DOHH2 (cell line): Measurements from ENCODE around the gene ADAD2.

Source experiments
- H3F3A ChIP-seq: fragments of 200-600 bp; sonication (generic), shearing (Covaris generic); 2 replicates; pipeline ENCODE4 v1.6.0; 2016; ENCODE audit warnings: antibody characterized with exemption, mild to moderate bottlenecking; ENCODE audit not compliant: control insufficient read depth, insufficient read depth
- H3K27ac ChIP-seq: fragments of 200-600 bp; sonication (generic); 2 replicates; pipeline ENCODE4 v1.5.1; 2014; ENCODE audit warnings: low read depth, mild to moderate bottlenecking, low read length, moderate library complexity
- H3K27me3 ChIP-seq: fragments of 200-600 bp; sonication (generic); 2 replicates; pipeline ENCODE4 v1.6.1; 2014; ENCODE audit warnings: mild to moderate bottlenecking, low read length, mixed read lengths; ENCODE audit not compliant: control insufficient read depth
- H3K36me3 ChIP-seq: fragments of 200-600 bp; sonication (generic); 2 replicates; pipeline ENCODE4 v1.6.1; 2014; ENCODE audit warnings: mild to moderate bottlenecking, low read length, moderate library complexity, mixed read lengths; ENCODE audit not compliant: control insufficient read depth
- H3K4me1 ChIP-seq: fragments of 200-600 bp; sonication (generic); 2 replicates; pipeline ENCODE4 v1.6.1; 2014; ENCODE audit warnings: mild to moderate bottlenecking, low read length, mixed read lengths; ENCODE audit not compliant: control insufficient read depth
- H3K4me2 ChIP-seq: fragments of 200-600 bp; sonication (generic); 2 replicates; pipeline ENCODE4 v1.6.0; 2014; ENCODE audit warnings: mild to moderate bottlenecking, low read length, moderate library complexity
- H3K4me3 ChIP-seq: fragments of 200-600 bp; sonication (generic); 2 replicates; pipeline ENCODE4 v1.5.1; 2014; ENCODE audit warnings: mild to moderate bottlenecking, low read length, mixed read lengths
- H3K79me2 ChIP-seq: fragments of 200-600 bp; sonication (generic); 2 replicates; pipeline ENCODE4 v1.6.1; 2014; ENCODE audit warnings: mild to moderate bottlenecking, low read length, mixed read lengths; ENCODE audit not compliant: control insufficient read depth
- H3K9me2 ChIP-seq: fragments of 200-600 bp; sonication (generic); replicated peaks from 2 replicates; pipeline ENCODE4 v1.6.1; 2014; ENCODE audit warnings: mild to moderate bottlenecking, low read length, mixed read lengths; ENCODE audit not compliant: control insufficient read depth
- H3K9me3 ChIP-seq: fragments of 200-600 bp; sonication (generic); 2 replicates; pipeline ENCODE4 v1.6.1; 2014; ENCODE audit warnings: antibody characterized with exemption, low read length, mixed read lengths; ENCODE audit not compliant: control insufficient read depth, insufficient read depth
- H4K20me1 ChIP-seq: fragments of 200-600 bp; sonication (generic); 2 replicates; pipeline ENCODE4 v1.6.0; 2014; ENCODE audit warnings: low read depth, mild to moderate bottlenecking, antibody characterized with exemption, low read length, moderate library complexity; ENCODE audit not compliant: control insufficient read depth, insufficient read depth
- CTCF ChIP-seq: fragments of 200-600 bp; sonication (generic); IDR thresholded peaks from one replicate; pipeline ENCODE4 v1.5.1; 2014; ENCODE audit warnings: antibody characterized with exemption, mild to moderate bottlenecking, low read depth, low read length; ENCODE audit not compliant: poor library complexity, severe bottlenecking
- EZH2phosphoT487 ChIP-seq: fragments of 200-600 bp; sonication (generic); IDR thresholded peaks from 2 replicates; pipeline ENCODE4 v1.6.1; 2017; ENCODE audit warnings: borderline replicate concordance, mild to moderate bottlenecking, antibody characterized with exemption, low read length, moderate library complexity, mixed read lengths

Gene ADAD2

GRCh38 chr16:84165746-84166145 lies 25.2 kb upstream of the ADAD2 start:
- no peak overlapping the region for H3K4me2 ChIP-seq
- no peaks in the 10 kb centered on the region for H4K20me1 ChIP-seq
- H3K9me2 ChIP-seq: no peaks in the 10 kb centered on the region
- no peaks in the 10 kb centered on the region for H3K79me2 ChIP-seq
- TF ChIP-seq EZH2phosphoT487 (no peak), CTCF (no peak)
- H3F3A ChIP-seq: no peaks in the 10 kb centered on the region
- no peaks in the 10 kb centered on the region for H3K36me3 ChIP-seq
- H3K27ac ChIP-seq: no peak overlapping the region
- H3K4me3 ChIP-seq: no peak overlapping the region
- peaks cover 9% of the 10 kb centered on the region for H3K27me3 ChIP-seq
- H3K9me3 ChIP-seq: no peaks in the 10 kb centered on the region
- 0 out of 2 replicates have a peak, but pooled peaks cover 2% of the 10 kb centered on the region for H3K4me1 ChIP-seq

GRCh38 chr16:84166796-84167695 lies 23.9 kb upstream of the ADAD2 start:
- peaks cover under 1% of the 10 kb centered on the region; the same call in 1 of the 2 replicates for H3K27me3 ChIP-seq
- H3K4me3 ChIP-seq: no peak overlapping the region
- H4K20me1 ChIP-seq: no peaks in the 10 kb centered on the region
- no peaks in the 10 kb centered on the region for H3F3A ChIP-seq
- TF ChIP-seq CTCF: no peak
- TF ChIP-seq EZH2phosphoT487: no peak
- no peaks in the 10 kb centered on the region for H3K79me2 ChIP-seq
- H3K36me3 ChIP-seq: no peaks in the 10 kb centered on the region
- no peak overlapping the region for H3K4me2 ChIP-seq
- 0 out of 2 replicates have a peak, but pooled peaks cover 2% of the 10 kb centered on the region for H3K4me1 ChIP-seq
- no peaks in the 10 kb centered on the region for H3K9me2 ChIP-seq
- no peak overlapping the region for H3K27ac ChIP-seq
- H3K9me3 ChIP-seq: no peaks in the 10 kb centered on the region

GRCh38 chr16:84169765-84170310 lies 21.1 kb upstream of the ADAD2 start:
- no peaks in the 10 kb centered on the region for H3F3A ChIP-seq
- H3K9me2 ChIP-seq: no peaks in the 10 kb centered on the region
- no peaks in the 10 kb centered on the region for H3K9me3 ChIP-seq
- no peaks in the 10 kb centered on the region for H3K36me3 ChIP-seq
- H3K4me1 ChIP-seq: 0 out of 2 replicates have a peak, but pooled peaks cover 2% of the 10 kb centered on the region
- H4K20me1 ChIP-seq: no peaks in the 10 kb centered on the region
- no peaks in the 10 kb centered on the region for H3K27me3 ChIP-seq
- TF ChIP-seq CTCF (no peak), EZH2phosphoT487 (no peak)
- no peak overlapping the region for H3K4me2 ChIP-seq
- no peak overlapping the region for H3K4me3 ChIP-seq
- H3K27ac ChIP-seq: no peak overlapping the region
- H3K79me2 ChIP-seq: no peaks in the 10 kb centered on the region
